Hematopoietic multipotent progenitor cell treated with erythropoietin and hydrocortisone succinate and interleukin-3 and kit ligand, for 17 days (in vitro differentiated cells): ENCODE data around the gene METAP1D.
A peak's percentile ranks its signal among the peaks of the same experiment; 100 is the strongest.

Experiments used
- DNase-seq: peaks from one replicate; pipeline ENCODE4 v3.0.0-alpha.2; 2015; ENCODE audit warnings: low spot score

METAP1D gene

GRCh38 chr2:172080641-172081220 is 81.0 kb downstream of the METAP1D start:
- DNase-seq = no peak

GRCh38 chr2:172081221-172082022 is 81.7 kb downstream of the METAP1D start:
- DNase-seq = no peak

DNA sequence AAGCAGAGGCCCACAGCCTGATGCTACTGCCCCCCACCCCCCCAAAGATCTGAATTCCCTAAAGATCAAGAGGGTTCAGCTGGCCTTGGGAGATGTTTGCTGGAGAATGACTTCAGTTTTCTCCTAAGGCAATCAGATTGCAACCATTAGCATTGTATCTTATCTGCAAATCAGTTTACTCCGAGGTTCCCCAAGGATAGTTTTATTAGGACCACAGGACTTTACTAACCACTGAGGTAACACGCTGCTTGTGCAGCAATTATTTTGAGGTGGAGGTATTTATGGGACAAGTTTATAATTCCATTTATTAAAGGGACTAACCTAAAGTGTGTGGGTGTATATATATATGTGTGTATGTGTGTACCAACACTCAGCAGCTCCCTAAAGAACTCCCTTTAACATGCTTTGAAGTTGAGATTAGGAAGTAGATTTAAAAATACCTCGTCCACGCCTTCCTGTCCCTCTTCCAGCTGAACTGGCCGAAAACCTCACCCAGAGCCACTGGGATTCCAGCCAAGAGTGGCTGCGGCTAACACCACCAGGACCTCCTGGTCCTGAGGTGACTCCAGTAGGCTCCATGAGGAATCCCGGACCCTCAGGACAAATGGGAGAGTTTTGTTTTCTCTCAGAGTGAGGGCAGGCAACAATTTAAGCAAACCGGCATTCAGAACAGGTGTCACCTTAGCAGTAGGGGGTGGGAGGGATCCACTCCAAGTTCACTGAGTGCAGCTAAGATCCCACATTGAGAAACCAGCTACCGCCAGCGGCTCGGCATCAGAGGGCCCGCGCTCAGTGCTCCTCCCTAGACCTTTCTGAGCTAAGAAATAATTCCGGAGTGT is 82.6 kb downstream of the METAP1D start:
- DNase-seq = no peak

DNA sequence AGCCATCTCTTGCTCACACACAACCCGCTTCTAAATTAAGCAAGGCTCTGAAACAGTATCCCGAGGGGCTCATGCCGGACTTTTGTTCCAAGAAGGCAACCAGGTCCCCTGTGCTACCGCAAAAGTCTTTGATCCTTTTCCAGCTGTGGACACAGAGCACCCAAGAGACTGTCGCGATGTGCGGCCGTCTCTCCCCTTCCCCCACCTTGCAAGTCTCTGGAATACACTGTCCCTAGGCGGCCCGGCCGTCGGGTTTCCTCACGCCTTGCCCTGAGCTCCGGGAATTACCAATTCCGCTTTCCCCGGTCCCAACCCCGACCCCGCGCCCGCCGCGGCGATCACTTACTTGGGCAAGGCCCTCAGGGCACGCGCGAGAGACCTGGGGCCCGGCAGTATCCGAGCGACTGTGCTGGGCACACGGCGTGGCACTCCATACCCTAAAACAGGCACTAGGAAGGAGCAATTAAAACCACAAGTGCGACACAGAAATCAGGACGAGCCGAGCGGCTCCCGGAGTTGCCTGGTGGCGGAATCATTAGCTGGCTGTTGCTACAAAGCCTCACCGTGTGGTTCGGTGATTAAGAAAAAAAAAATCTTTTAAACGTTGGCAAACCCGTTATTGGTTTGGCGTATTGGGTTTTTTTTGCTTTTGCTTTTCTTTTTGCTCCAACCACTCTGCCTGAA is 83.3 kb downstream of the METAP1D start:
- no peak for DNase-seq

DNA sequence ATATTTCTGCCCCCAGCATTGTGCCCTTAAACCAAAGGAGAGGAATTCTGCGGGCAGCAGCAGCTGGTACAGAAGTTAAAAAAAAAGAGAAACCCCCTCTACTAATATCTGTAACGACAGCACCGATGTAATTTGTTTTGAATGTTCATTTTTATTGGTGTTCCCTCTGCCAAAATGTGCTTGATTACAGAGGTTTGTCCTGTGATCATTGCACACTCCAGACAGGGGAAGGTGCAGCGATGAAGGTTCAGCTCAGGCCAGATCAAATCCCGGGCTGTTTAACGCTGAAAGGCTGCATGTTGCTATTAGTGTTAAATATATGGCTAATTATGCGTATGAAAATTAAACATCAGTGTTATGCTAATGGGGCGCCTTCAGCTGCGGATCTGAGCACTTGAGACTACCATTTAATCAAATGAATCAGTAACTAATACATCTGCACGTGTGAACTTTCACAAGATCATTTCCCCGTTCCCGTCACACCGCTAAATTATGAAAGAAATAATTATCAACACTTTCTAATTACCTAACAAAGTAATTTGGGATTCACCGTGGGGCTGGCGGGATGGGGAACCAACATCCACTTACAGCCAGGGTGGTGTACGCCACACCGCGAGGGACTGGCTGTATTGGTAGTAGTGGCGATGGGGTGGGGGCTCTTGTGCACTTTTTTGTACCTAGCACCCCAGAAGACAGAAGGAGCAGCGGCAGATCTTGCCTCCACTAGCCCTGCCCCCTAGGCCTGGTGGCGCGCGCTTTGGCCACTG is 84.1 kb downstream of the METAP1D start:
- no peak for DNase-seq

- DNase-seq = no peak
Measured at GRCh38 chr2:172084395-172084644, 84.6 kb downstream of the METAP1D start.

GRCh38 chr2:172084645-172085459 is 85.1 kb downstream of the METAP1D start:
- DNase-seq = peak; percentile 56

DNA sequence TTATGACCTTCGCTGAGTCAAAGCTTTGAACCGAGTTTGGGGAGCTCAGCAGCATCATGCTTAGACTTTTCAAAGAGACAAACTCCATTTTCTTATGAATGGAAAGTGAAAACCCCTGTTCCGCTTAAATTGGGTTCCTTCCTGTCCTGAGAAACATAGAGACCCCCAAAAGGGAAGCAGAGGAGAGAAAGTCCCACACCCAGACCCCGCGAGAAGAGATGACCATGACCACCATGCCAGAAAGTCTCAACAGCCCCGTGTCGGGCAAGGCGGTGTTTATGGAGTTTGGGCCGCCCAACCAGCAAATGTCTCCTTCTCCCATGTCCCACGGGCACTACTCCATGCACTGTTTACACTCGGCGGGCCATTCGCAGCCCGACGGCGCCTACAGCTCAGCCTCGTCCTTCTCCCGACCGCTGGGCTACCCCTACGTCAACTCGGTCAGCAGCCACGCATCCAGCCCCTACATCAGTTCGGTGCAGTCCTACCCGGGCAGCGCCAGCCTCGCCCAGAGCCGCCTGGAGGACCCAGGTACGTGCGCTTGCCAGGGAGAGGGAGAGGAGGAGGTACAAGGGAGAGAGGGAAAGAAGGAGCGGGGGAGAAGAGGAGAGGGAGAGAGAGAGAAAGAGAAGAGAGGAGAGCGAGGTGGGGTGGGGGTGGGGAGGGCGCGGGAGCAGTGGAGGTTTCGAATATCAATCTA is 85.9 kb downstream of the METAP1D start, which contains the start of gene DLX1:
TSS of gene DLX1 (plus strand) at position 48 of the 700 bp plus-strand sequence. CDS start at position 219, 171 bp downstream.
- DNase-seq = no peak

GRCh38 chr2:172086241-172087206 is 86.8 kb downstream of the METAP1D start:
- peak; percentile 28 for DNase-seq

GRCh38 chr2:172087207-172087779 is 87.5 kb downstream of the METAP1D start:
- DNase-seq = no peak

DNA sequence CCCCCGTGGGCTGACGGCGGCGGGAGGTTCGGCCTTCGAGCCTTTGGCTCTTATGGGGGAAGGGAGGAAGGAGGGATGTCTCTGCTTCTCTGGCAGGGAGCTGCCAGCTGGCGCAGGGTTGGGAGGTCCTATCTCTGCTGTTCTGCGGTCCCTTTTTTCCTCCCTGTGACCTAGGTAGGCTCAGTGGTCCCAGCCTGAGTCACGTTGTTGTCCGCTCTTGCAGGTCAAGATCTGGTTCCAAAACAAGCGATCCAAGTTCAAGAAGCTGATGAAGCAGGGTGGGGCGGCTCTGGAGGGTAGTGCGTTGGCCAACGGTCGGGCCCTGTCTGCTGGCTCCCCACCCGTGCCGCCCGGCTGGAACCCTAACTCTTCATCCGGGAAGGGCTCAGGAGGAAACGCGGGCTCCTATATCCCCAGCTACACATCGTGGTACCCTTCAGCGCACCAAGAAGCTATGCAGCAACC is 88.1 kb downstream of the METAP1D start:
- no peak for DNase-seq

GRCh38 chr2:172088245-172089004 is 88.7 kb downstream of the METAP1D start:
- DNase-seq = no peak

GRCh38 chr2:172089005-172089504 is 89.3 kb downstream of the METAP1D start:
- DNase-seq = no peak

DNA sequence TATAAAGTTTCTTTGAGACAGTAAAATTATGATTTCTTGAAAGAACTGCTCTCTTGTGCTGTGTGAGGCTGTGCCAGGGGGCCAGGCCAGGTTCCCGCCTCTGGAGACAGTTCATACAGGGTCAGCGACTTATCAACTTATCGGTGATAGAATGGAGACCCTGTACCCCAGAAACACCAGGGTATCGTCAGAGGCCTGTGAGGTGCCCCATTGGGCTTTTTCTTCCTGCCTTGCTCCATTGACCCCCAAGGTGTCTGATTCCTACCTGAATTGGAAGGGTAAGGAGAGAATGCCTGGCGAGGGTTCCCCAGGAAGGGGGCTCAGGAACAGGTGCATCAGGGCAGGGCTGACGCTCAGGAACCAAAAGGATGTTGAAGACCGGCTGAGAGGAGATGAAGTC is 89.9 kb downstream of the METAP1D start:
- no peak for DNase-seq

DNA sequence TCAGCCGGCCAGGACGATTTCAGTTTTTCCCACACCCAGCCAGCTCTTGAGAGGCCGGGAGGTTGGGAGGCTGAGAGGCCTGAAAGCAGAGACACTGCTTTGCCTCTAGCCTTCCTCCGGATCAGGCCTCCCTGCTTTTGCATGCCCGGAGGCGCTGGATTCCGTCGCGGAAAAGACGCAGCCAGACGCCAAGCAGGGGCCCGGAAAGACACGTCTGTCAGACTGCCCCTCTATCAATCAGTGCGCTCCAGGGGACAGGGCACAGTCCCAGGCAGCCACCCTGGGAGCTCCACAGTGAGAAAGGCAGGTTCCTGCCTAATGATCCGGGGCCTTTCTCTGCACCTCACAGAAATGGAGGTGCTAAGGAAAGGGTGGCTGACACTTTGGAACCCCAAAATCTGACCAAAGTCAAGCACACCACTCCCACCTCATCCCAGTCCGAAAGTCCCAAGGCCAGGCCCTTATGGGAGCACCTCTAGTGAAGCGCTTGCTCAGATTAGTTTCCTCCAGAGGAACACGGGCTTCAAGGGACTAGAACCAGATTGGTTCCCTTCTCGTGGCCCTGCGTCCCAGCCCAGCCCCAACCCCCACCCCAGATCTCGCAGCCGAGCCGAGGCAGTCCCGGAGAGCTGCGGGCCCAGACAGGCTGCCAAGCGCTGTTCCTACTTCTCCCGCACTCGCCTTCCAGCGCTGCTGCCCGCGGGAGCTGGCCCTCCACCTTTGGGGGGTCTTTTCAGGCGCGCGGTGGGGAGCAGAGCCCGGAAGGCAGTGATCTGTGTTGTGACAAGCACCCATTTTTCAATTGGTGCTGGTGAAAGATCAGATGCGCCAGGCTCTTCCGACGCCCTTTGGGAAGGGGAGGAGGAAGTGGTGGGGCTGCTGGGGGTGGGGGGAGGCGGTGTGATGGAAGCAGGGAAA is 90.5 kb downstream of the METAP1D start:
- no peak for DNase-seq

- no peak for DNase-seq
Measured at GRCh38 chr2:172091000-172091641, 91.4 kb downstream of the METAP1D start.
